ENCODE data around the gene KIAA1671. TPM values are rescaled to one million over a fixed set of nuclear protein-coding genes. Genes with fewer than 3 reads are reported as not detected.

The KIAA1671 gene
- total RNA-seq, 1 donor from 2014 or later, result 46.7 TPM

GRCh38 chr22:24926849-24927579 is 25.5 kb upstream of the KIAA1671 start:
- DNase-seq (no peak), ATAC-seq (no peak)
- H3K4me3 ChIP-seq, result no peak overlapping the region
- no peaks in the 10 kb centered on the region for H3K27me3 ChIP-seq
- H3K36me3 ChIP-seq, result no peaks in the 10 kb centered on the region
- no peak for TF ChIP-seq CTCF (IDR thresholded peaks at IDR 0.05)
- intact Hi-C loops (cut with DNase I), result no loop called here
- no peaks in the 10 kb centered on the region for H3K9me3 ChIP-seq
- no peaks in the 10 kb centered on the region for H3K4me1 ChIP-seq
- H3K27ac ChIP-seq, result no peak overlapping the region

GRCh38 chr22:24928322-24928721 is 24.2 kb upstream of the KIAA1671 start:
- ATAC-seq, result no peak
- no peak overlapping the region for H3K4me3 ChIP-seq
- H3K27me3 ChIP-seq, result no peaks in the 10 kb centered on the region
- H3K36me3 ChIP-seq, result no peaks in the 10 kb centered on the region
- no peak for TF ChIP-seq CTCF (IDR thresholded peaks at IDR 0.05)
- intact Hi-C loops (cut with DNase I), result no loop called here
- H3K4me1 ChIP-seq, result no peaks in the 10 kb centered on the region
- no peak overlapping the region for H3K27ac ChIP-seq
- no peak for DNase-seq
- no peaks in the 10 kb centered on the region for H3K9me3 ChIP-seq

GRCh38 chr22:24930678-24931077 is 21.8 kb upstream of the KIAA1671 start:
- no peak for DNase-seq
- ATAC-seq, result no peak
- Histone ChIP-seq H3K4me3 (no peak overlapping the region), H3K36me3 (no peaks in the 10 kb centered on the region), H3K27me3 (no peaks in the 10 kb centered on the region), H3K4me1 (no peaks in the 10 kb centered on the region), H3K27ac (no peak overlapping the region), H3K9me3 (no peaks in the 10 kb centered on the region)
- intact Hi-C loops (cut with DNase I), result no loop called here
- no peak for TF ChIP-seq CTCF (IDR thresholded peaks at IDR 0.05)

GRCh38 chr22:24935771-24936483 is 16.6 kb upstream of the KIAA1671 start:
- ATAC-seq (no peak), DNase-seq (no peak)
- H3K27ac ChIP-seq, result no peak overlapping the region
- no peak for TF ChIP-seq CTCF (IDR thresholded peaks at IDR 0.05)
- no peak overlapping the region for H3K4me3 ChIP-seq
- intact Hi-C loops (cut with DNase I), result no loop called here
- no peaks in the 10 kb centered on the region for H3K4me1 ChIP-seq
- no peaks in the 10 kb centered on the region for H3K36me3 ChIP-seq
- no peaks in the 10 kb centered on the region for H3K27me3 ChIP-seq
- H3K9me3 ChIP-seq, result no peaks in the 10 kb centered on the region

GRCh38 chr22:24937114-24937513 is 15.4 kb upstream of the KIAA1671 start:
- ATAC-seq (no peak), DNase-seq (no peak)
- intact Hi-C loops (cut with DNase I), result no loop called here
- Histone ChIP-seq H3K36me3 (no peaks in the 10 kb centered on the region), H3K4me3 (no peak overlapping the region), H3K4me1 (no peaks in the 10 kb centered on the region), H3K27me3 (no peaks in the 10 kb centered on the region), H3K9me3 (no peaks in the 10 kb centered on the region), H3K27ac (no peak overlapping the region)
- TF ChIP-seq CTCF (IDR thresholded peaks at IDR 0.05), result no peak
